Glomerular visceral epithelial cell (primary cell): ENCODE results near the gene IMMP2L.

Experiments
- DNase-seq: peaks from one replicate; pipeline ENCODE4 v3.0.0-alpha.2; 2016; ENCODE audit errors: extremely low spot score

IMMP2L gene

GRCh38 chr7:111393011-111393754 lies 169.1 kb downstream of the IMMP2L start:
- no peak for DNase-seq

DNA sequence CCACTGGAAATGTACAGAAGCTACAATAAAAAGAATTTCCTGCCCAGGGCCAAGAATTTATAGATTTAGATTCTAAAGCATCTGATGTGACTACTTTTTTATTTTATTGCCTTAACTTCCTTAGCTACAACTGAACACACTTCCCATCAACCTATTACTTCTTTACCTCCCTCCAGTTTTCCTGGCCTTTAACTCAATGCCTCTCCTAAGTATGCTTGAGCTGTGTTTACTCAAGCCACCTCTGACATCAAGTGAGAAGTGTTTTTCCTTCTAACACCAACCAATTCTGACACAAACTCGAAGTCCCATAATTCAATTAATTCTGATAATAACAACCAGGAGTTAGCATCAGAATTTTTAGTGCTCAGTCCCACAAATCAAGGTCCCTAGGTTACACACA lies 170.0 kb downstream of the IMMP2L start:
- no peak for DNase-seq

- DNase-seq: no peak
These were observed 172.3 kb downstream of the IMMP2L start for GRCh38 chr7:111390000-111390399.

DNA sequence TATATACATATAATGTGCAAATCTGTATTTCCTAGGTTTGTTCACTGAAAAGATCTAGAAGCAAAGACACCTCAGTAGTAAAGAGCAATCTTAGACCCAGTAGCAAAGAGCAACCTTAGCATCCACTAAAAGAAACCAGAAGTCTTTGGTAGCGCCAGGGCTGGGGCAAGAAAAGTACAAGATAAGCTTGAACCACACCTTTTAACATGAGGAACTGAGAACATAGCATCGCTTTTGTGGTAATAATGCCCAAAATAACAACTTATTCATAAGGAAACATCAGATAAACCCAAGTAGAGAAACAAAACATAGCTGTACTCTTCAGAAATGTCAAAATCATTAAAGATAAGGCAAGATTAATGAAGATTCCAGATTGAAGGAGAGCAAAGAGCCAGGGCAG lies 173.4 kb downstream of the IMMP2L start:
- DNase-seq: no peak

- no peak for DNase-seq
These were observed 174.3 kb downstream of the IMMP2L start for GRCh38 chr7:111388016-111388415.

DNA sequence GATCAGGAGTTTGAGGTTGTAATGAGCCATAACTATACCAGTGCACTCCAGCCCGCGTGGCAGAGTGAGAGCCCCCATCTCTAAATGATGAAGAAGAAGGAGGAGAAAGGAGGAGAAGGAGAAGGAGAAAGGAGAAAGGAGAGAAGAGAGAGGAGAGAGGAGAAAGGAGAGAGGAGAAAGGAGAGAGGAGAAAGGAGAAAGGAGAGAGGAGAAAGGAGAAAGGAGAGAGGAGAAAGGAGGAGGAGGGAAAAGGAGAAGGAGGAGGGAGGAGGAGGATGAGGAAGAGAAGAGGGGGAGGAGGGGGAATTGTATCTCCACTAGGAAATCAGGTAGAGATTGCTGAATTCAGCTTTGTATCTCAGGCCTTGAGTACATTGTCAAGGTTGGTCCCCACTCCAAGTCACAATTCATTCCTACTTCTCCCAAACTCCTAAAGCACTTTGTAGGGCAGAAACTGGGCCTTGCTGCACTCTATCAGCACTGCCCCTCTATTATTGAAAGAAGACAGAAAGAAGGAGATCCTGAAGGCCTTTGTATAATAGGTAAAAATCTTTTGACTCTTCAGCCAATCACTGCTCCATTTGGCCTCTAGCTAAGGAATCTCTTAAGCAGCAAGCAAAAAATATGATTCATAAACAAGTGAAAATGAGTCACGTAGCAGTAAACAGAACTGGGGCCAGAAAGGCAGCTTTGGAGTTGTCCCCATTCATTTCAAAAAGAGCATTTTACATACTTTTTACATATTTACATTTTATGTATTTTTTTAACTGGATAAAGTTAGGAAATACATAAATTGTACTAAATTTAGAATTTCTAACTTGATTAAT lies 178.0 kb downstream of the IMMP2L start:
- no peak for DNase-seq

DNA sequence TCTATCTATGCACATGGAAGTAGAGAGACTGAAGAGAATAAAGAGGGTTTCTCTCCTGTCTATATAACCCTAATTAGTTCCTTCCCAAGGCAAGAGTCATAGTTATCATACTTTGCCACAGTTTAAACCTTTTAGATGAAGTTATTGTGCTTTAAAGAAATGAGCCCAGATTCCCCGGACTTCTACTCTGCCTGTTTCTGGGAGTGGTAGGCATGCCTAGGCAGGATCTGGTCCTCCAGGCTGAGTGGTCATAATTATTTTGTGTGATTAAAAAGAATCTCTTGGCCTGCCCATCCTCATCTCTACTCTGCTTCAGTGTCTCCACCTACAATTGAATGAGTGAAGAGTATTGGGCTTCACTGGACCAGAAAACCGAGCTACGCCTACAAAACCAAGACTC lies 179.2 kb downstream of the IMMP2L start:
- no peak for DNase-seq

DNA sequence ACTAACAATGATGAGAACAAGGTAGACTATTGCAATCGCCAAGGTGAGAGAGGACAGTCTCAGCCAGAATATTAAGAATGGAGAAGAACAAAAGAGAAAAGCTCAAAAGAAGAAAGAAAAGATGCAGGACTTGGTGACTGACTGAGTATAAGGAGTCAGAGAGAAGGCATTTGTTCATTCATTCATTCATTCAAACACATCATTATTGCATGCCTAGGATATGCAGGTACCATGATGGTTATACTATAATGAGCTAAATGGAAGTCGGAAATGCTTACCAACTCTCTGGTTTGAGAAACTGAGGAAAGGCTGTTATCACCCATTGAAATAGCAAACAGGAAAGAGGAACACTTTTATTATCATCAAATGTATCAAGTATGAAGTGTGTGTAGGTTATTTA lies 180.7 kb downstream of the IMMP2L start:
- DNase-seq: no peak

DNA sequence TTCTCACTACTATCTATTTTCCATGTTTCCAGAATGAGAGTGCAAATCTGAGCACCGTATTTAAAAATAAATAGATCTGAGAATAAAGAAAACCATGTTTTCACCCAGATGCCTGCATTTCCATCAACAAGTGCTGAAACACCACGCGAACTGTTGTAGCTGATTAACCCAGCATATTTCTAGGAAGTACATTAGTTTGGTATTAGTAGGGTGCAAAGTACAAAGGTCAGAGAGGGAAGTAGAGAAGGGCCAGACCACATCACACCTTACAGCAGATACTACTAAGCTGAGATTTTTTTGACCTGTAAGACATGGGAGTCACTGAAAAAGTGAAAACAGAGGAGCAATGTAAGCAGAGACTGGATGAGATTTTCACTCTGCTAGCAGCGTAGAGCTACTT lies 181.3 kb downstream of the IMMP2L start:
- DNase-seq: no peak

GRCh38 chr7:111374027-111374426 lies 188.3 kb downstream of the IMMP2L start:
- DNase-seq: no peak

GRCh38 chr7:111371437-111371836 lies 190.9 kb downstream of the IMMP2L start:
- DNase-seq: no peak

- DNase-seq: no peak
These were observed 192.3 kb downstream of the IMMP2L start for GRCh38 chr7:111370002-111370401.

- DNase-seq: no peak
These were observed 193.8 kb downstream of the IMMP2L start for GRCh38 chr7:111368381-111369065.

GRCh38 chr7:111364413-111364812 lies 197.9 kb downstream of the IMMP2L start:
- no peak for DNase-seq

GRCh38 chr7:111363099-111363498 lies 199.2 kb downstream of the IMMP2L start:
- DNase-seq: no peak

DNA sequence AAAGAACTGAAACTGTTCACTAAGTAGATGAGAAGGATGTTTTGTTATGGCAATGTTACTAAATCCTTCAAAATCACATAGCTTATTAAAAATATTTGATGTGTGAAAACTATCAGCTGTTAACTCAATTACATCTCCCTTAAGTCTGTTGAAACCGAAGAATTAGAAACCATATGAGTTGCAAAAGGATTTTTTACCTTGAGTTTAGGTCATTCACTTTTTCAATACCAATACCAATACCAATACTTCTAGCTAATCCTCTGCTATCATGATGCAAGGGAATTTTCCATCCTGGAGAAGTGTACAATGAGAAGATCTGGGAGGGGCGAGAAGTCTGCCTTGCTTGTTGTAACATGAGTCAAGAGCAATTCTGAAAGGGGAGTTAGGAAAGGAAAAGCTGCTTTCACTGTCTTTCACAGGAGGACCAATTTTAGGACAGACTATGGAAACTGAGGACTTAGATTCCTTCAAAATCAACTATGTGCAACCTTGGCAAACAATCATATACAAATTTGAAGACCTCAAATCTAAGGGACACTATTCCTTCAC lies 199.7 kb downstream of the IMMP2L start:
- no peak for DNase-seq

GRCh38 chr7:111358915-111359314 lies 203.4 kb downstream of the IMMP2L start:
- DNase-seq: no peak

- peak; percentile 36 for DNase-seq
These were observed 204.6 kb downstream of the IMMP2L start for GRCh38 chr7:111357691-111358090.

DNA sequence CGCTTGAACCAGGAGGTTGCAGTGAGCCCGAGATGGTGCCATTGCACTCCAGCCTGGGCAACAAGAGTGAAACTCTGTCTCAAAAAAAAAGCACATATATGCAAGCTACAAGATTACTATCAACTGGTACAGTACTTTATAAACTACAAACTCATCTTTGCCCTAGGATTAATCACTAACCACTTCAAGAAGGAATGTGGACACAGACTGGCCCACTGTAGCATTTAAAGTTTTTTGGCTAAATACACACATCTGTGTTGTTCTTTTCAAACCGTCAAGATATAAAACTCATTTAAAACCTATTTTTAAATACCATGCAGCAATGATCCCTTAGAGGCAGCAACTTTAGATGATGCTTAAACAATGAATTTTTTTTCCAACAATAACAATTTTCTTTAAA lies 205.4 kb downstream of the IMMP2L start:
- no peak for DNase-seq

- DNase-seq: no peak
These were observed 210.0 kb downstream of the IMMP2L start for GRCh38 chr7:111352319-111352718.

GRCh38 chr7:111346219-111346618 lies 216.1 kb downstream of the IMMP2L start:
- DNase-seq: no peak

DNA sequence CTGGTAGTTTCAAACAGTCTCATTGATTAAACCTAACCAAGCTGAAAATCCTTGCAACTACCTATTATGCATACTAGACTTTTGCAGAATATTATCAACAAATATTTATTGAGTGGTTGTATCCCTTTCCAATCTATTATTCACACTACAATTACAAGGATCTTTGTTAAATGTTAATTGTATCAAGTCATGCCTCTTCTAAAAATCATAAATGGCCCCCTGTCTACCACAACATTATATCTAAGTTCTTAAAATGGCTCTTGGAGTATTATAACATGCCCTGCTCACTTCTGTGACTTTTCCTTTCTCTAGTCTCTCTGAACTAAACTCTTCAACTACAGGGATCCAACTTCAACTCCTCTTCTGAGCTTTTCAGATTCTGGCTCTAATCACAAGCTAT lies 219.3 kb downstream of the IMMP2L start:
- no peak for DNase-seq
